Stimulated activated CD4-positive, alpha-beta T cell treated with anti-CD3 and anti-CD28 coated beads, TNF-alpha, amount 100 ng/mL, for 48 hours (primary cell): ENCODE results near the gene ACAP3.
A peak's percentile ranks its signal among the peaks of the same experiment; 100 is the strongest.
"Not testable (repeated sequence)": the region's sequence is repeated elsewhere in the genome, so short reads cannot be mapped to it uniquely, and the experiment has no call there.

Experiments used
- DNase-seq, 3 donors: peaks; one replicate each; pipeline ENCODE4 v3.0.0-alpha.2; 2020; ENCODE audit warnings: low read depth in 3 of 3

The ACAP3 gene

GRCh38 chr1:1264868-1265272, 42.9 kb downstream of the ACAP3 start:
- DNase-seq, result no peak

- DNase-seq, result no peak
Observed at GRCh38 chr1:1264026-1264425, 43.7 kb downstream of the ACAP3 start.

- no peak for DNase-seq
Observed at GRCh38 chr1:1262758-1263157, 45.0 kb downstream of the ACAP3 start.

- DNase-seq, result no peak
Observed at GRCh38 chr1:1262071-1262470, 45.7 kb downstream of the ACAP3 start.

GRCh38 chr1:1260843-1261560, 46.7 kb downstream of the ACAP3 start:
- DNase-seq, result no peak

GRCh38 chr1:1259951-1260600, 47.7 kb downstream of the ACAP3 start:
- no peak for DNase-seq

- no peak for DNase-seq
Observed at GRCh38 chr1:1259540-1259939, 48.2 kb downstream of the ACAP3 start.

- no peak for DNase-seq
Observed at GRCh38 chr1:1259119-1259488, 48.6 kb downstream of the ACAP3 start.

GRCh38 chr1:1256956-1257871, 50.5 kb downstream of the ACAP3 start:
- DNase-seq, result no peak

GRCh38 chr1:1255611-1256010, 52.1 kb downstream of the ACAP3 start:
- DNase-seq, result no peak

GRCh38 chr1:1255078-1255477, 52.7 kb downstream of the ACAP3 start:
- no peak for DNase-seq

GRCh38 chr1:1254667-1254998, 53.1 kb downstream of the ACAP3 start:
- DNase-seq, result no peak

- no peak for DNase-seq
Observed at GRCh38 chr1:1253972-1254666, 53.6 kb downstream of the ACAP3 start.

GRCh38 chr1:1253314-1253713, 54.4 kb downstream of the ACAP3 start:
- DNase-seq, result no peak

- peak; percentile 29 to 56 (median 46) for DNase-seq
Observed at GRCh38 chr1:1250786-1251284, 56.9 kb downstream of the ACAP3 start.

GRCh38 chr1:1248009-1248913, 59.5 kb downstream of the ACAP3 start:
- DNase-seq, result not testable (repeated sequence)

- no peak for DNase-seq
Observed at GRCh38 chr1:1247341-1247913, 60.3 kb downstream of the ACAP3 start.

- DNase-seq, result no peak
Observed at GRCh38 chr1:1246577-1247340, 61.0 kb downstream of the ACAP3 start, which contains the start of gene C1QTNF12. C1QTNF12 (minus strand) TSS chr1:1246722; CDS start chr1:1246690, 32 bp downstream.

GRCh38 chr1:1245817-1246576, 61.7 kb downstream of the ACAP3 start:
- no peak for DNase-seq
